ENCODE measurements around the gene ZMYND15.

DNA sequence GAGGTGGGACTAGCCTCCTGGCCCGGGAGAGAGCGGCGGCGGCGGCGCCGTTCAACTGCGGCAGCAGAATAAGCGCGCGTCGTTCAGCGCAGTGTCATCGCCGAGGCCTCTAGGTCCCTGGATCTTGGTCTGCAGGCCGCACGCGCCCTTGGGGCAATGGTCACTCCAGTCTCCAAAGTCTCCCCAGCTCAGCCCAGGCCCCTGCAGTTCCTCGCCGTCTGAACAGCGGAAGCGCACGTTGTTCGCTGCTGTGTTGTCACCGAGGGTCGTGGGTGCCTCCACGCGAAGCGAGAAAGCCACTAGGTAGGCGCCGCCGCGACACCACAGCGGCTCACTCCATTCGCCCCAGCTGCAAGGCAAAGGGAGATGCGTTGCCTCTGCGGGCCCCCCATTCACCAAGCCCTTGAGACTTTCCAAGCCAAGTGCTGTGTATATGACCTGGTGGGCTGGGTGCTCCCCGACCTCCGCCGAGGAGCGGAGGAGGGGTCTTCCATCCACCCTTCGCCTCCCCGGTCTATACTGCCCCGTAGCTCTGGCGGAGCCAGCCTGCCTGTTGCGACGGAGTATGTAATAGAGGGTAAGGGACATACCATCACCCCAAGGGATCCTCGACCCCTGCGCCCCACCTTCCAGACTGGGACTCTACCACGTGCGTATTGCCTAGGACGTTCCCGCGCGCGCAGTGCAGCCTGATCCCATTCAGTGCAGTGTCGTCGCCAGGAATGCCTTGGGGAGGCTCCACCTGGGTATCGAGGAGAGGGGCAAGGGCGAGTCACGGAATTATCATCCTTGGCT, 45.9 kb downstream of the ZMYND15 start:
- TF ChIP-seq, protein P1, sequence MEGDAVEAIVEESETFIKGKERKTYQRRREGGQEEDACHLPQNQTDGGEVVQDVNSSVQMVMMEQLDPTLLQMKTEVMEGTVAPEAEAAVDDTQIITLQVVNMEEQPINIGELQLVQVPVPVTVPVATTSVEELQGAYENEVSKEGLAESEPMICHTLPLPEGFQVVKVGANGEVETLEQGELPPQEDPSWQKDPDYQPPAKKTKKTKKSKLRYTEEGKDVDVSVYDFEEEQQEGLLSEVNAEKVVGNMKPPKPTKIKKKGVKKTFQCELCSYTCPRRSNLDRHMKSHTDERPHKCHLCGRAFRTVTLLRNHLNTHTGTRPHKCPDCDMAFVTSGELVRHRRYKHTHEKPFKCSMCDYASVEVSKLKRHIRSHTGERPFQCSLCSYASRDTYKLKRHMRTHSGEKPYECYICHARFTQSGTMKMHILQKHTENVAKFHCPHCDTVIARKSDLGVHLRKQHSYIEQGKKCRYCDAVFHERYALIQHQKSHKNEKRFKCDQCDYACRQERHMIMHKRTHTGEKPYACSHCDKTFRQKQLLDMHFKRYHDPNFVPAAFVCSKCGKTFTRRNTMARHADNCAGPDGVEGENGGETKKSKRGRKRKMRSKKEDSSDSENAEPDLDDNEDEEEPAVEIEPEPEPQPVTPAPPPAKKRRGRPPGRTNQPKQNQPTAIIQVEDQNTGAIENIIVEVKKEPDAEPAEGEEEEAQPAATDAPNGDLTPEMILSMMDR (optimal IDR thresholded peaks at IDR 0.05 in 1 of 3, IDR thresholded peaks at IDR 0.05 in 1 of 3, conservative IDR thresholded peaks at IDR 0.05 in 1 of 3; ENCODE audit: extremely low read depth in 1 of 3, insufficient read depth in 2 of 3, low read length in 3 of 3), result no peak
- TF ChIP-seq EZH2 (IDR thresholded peaks at IDR 0.05; ENCODE audit: low read length), result no peak

Data from keratinocyte (primary cell).